ENCODE data around the gene ARRB2.

ARRB2 gene

GRCh38 chr17:4720787-4721186 is 10.4 kb downstream of the ARRB2 start:
- H3K27me3 ChIP-seq (ENCODE audit: low read length): no peaks in the 10 kb centered on the region
- H3K27ac ChIP-seq (ENCODE audit: low read depth, low read length): no peak overlapping the region
- no peak overlapping the region for H3K4me2 ChIP-seq (ENCODE audit: low read depth, low read length, poor library complexity, severe bottlenecking)
- TF ChIP-seq, protein P1, sequence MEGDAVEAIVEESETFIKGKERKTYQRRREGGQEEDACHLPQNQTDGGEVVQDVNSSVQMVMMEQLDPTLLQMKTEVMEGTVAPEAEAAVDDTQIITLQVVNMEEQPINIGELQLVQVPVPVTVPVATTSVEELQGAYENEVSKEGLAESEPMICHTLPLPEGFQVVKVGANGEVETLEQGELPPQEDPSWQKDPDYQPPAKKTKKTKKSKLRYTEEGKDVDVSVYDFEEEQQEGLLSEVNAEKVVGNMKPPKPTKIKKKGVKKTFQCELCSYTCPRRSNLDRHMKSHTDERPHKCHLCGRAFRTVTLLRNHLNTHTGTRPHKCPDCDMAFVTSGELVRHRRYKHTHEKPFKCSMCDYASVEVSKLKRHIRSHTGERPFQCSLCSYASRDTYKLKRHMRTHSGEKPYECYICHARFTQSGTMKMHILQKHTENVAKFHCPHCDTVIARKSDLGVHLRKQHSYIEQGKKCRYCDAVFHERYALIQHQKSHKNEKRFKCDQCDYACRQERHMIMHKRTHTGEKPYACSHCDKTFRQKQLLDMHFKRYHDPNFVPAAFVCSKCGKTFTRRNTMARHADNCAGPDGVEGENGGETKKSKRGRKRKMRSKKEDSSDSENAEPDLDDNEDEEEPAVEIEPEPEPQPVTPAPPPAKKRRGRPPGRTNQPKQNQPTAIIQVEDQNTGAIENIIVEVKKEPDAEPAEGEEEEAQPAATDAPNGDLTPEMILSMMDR (IDR thresholded peaks at IDR 0.05; ENCODE audit: insufficient read depth, low read length, poor library complexity, severe bottlenecking): no peak
- no peak overlapping the region for H3K4me3 ChIP-seq (ENCODE audit: insufficient read depth, low read length, poor library complexity, severe bottlenecking)
- no peaks in the 10 kb centered on the region for H3K9me3 ChIP-seq (ENCODE audit: insufficient read depth, low read length)
- no peaks in the 10 kb centered on the region for H4K20me1 ChIP-seq (ENCODE audit: low read depth, low read length)
- H3K9ac ChIP-seq (ENCODE audit: low read length): no peak overlapping the region
- no peaks in the 10 kb centered on the region for H3K79me2 ChIP-seq (ENCODE audit: insufficient read depth, low read length)
- no peaks in the 10 kb centered on the region for H3F3A ChIP-seq (ENCODE audit: insufficient read depth)
- no peak overlapping the region for H2AFZ ChIP-seq (ENCODE audit: low read depth, low read length, severe bottlenecking)
- H3K9me2 ChIP-seq (replicated peaks; ENCODE audit: insufficient read depth, low read length): no peaks in the 10 kb centered on the region
- no peaks in the 10 kb centered on the region for H3K36me3 ChIP-seq (ENCODE audit: low read length)

DNA sequence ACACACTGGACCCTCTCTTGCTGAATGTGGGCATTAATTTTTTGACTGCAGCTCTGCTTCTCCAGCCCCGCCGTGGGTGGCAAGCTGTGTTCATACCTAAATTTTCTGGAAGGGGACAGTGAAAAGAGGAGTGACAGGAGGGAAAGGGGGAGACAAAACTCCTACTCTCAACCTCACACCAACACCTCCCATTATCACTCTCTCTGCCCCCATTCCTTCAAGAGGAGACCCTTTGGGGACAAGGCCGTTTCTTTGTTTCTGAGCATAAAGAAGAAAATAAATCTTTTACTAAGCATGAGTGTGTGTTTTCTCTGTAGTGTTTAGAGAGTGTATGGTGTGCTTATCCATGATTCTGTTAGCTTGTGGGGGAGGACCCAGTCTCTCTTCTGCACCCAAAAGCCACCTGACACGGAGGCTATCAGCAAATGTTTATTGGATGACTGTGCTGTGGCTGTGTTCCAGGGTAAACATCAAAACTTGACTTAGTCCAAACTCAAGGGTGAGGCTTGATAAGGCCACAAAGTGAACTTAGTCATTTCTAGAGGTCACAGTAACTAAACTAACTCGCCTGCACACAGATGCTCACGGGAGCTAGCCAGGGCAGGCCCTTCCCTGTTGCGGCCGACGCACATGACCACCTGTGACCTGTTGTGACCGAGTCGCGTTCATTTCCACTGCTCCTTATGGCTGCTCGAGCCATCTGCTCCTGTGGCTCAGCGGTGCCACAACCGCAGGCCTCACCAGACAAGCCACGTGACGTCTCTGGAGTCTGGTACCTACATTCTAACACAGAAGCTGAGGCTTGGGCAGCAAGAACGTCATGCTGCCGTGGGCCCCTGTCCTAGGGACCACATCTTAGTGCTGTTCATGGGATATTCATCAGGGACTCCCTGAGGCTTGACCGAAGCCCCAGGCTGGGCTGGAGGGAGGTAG is 11.0 kb downstream of the ARRB2 start:
- Histone ChIP-seq H3K79me2 (ENCODE audit: insufficient read depth, low read length) (no peaks in the 10 kb centered on the region), H4K20me1 (ENCODE audit: low read depth, low read length) (no peaks in the 10 kb centered on the region), H3K9me3 (ENCODE audit: insufficient read depth, low read length) (no peaks in the 10 kb centered on the region), H3K9ac (ENCODE audit: low read length) (no peak overlapping the region), H3K27me3 (ENCODE audit: low read length) (no peaks in the 10 kb centered on the region), H3F3A (ENCODE audit: insufficient read depth) (no peaks in the 10 kb centered on the region), H3K36me3 (ENCODE audit: low read length) (no peaks in the 10 kb centered on the region), H3K27ac (ENCODE audit: low read depth, low read length) (no peak overlapping the region), H3K9me2 (replicated peaks; ENCODE audit: insufficient read depth, low read length) (no peaks in the 10 kb centered on the region), H3K4me3 (ENCODE audit: insufficient read depth, low read length, poor library complexity, severe bottlenecking) (no peak overlapping the region), H2AFZ (ENCODE audit: low read depth, low read length, severe bottlenecking) (no peak overlapping the region), H3K4me2 (ENCODE audit: low read depth, low read length, poor library complexity, severe bottlenecking) (no peak overlapping the region)
- TF ChIP-seq, protein P1 (IDR thresholded peaks at IDR 0.05; ENCODE audit: insufficient read depth, low read length, poor library complexity, severe bottlenecking): no peak
- TF ChIP-seq EZH2phosphoT487 (conservative IDR thresholded peaks at IDR 0.05; ENCODE audit: low read length): no peak

DNA sequence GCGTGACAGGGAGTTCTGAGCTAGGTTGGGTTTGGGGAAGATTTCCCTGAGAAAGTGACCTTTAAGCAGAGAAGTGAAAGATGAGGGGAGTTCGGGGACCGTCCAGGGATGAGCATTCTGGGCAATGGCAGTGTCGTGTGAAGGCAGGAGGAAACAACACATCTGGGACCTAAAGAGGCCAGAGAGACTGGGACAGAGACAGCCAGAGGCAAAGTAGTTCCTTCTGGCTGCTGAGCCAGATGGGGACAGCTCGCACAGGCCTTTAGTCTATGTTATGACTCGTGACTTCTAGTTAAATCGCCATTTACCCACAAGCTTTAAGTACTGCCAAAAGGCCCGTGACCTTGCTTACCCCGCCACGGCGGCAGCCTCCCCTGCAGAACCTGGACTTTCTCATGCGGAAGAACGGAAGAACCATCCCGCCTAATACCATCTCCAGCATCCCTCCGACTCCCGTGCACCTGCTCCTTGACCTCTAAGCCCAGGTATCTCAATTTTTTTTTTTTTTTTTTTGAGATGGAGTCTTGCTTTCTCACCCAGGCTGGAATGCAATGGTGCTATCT is 12.3 kb downstream of the ARRB2 start:
- no peaks in the 10 kb centered on the region for H4K20me1 ChIP-seq (ENCODE audit: low read depth, low read length)
- no peak for TF ChIP-seq EZH2phosphoT487 (conservative IDR thresholded peaks at IDR 0.05; ENCODE audit: low read length)
- TF ChIP-seq, protein P1 (IDR thresholded peaks at IDR 0.05; ENCODE audit: insufficient read depth, low read length, poor library complexity, severe bottlenecking): no peak
- H3K9me3 ChIP-seq (ENCODE audit: insufficient read depth, low read length): no peaks in the 10 kb centered on the region
- no peaks in the 10 kb centered on the region for H3F3A ChIP-seq (ENCODE audit: insufficient read depth)
- no peak overlapping the region for H2AFZ ChIP-seq (ENCODE audit: low read depth, low read length, severe bottlenecking)
- H3K79me2 ChIP-seq (ENCODE audit: insufficient read depth, low read length): no peaks in the 10 kb centered on the region
- no peaks in the 10 kb centered on the region for H3K27me3 ChIP-seq (ENCODE audit: low read length)
- H3K9me2 ChIP-seq (replicated peaks; ENCODE audit: insufficient read depth, low read length): no peaks in the 10 kb centered on the region
- no peak overlapping the region for H3K4me3 ChIP-seq (ENCODE audit: insufficient read depth, low read length, poor library complexity, severe bottlenecking)
- no peak overlapping the region for H3K27ac ChIP-seq (ENCODE audit: low read depth, low read length)
- H3K4me2 ChIP-seq (ENCODE audit: low read depth, low read length, poor library complexity, severe bottlenecking): no peak overlapping the region
- no peak overlapping the region for H3K9ac ChIP-seq (ENCODE audit: low read length)
- no peaks in the 10 kb centered on the region for H3K36me3 ChIP-seq (ENCODE audit: low read length)
